DND-41 (cell line): Measurements from ENCODE around the gene MAPKAPK2.

ENCODE experiments used
- EZH2 ChIP-seq: IDR thresholded peaks from 3 replicates; pipeline ENCODE4 v1.6.1; 2012; ENCODE audit warnings: borderline replicate concordance, low read depth, mild to moderate bottlenecking, moderate library complexity, low read length, inconsistent platforms; ENCODE audit not compliant: severe bottlenecking
- TF ChIP-seq, protein P1 (sequence below): IDR thresholded peaks from 2 replicates; pipeline ENCODE4 v1.5.1; 2012; ENCODE audit warnings: borderline replicate concordance, low read length, moderate library complexity, mild to moderate bottlenecking; ENCODE audit not compliant: poor library complexity, severe bottlenecking; ENCODE audit errors: extremely low read depth

- no peak for TF ChIP-seq EZH2
- TF ChIP-seq, protein P1, sequence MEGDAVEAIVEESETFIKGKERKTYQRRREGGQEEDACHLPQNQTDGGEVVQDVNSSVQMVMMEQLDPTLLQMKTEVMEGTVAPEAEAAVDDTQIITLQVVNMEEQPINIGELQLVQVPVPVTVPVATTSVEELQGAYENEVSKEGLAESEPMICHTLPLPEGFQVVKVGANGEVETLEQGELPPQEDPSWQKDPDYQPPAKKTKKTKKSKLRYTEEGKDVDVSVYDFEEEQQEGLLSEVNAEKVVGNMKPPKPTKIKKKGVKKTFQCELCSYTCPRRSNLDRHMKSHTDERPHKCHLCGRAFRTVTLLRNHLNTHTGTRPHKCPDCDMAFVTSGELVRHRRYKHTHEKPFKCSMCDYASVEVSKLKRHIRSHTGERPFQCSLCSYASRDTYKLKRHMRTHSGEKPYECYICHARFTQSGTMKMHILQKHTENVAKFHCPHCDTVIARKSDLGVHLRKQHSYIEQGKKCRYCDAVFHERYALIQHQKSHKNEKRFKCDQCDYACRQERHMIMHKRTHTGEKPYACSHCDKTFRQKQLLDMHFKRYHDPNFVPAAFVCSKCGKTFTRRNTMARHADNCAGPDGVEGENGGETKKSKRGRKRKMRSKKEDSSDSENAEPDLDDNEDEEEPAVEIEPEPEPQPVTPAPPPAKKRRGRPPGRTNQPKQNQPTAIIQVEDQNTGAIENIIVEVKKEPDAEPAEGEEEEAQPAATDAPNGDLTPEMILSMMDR = no peak
Measured at GRCh38 chr1:206732992-206733391, 48.3 kb downstream of the MAPKAPK2 start.
